NOMO-1 (cell line): Measurements from ENCODE around the gene ASB14.

Experiments used
- DNase-seq, 2 experiments: peaks; one replicate each; lab custom pipeline; 2025; ENCODE audit not compliant: unreplicated experiment in 2 of 2; lab: John Stamatoyannopoulos, UW

The ASB14 gene

DNA sequence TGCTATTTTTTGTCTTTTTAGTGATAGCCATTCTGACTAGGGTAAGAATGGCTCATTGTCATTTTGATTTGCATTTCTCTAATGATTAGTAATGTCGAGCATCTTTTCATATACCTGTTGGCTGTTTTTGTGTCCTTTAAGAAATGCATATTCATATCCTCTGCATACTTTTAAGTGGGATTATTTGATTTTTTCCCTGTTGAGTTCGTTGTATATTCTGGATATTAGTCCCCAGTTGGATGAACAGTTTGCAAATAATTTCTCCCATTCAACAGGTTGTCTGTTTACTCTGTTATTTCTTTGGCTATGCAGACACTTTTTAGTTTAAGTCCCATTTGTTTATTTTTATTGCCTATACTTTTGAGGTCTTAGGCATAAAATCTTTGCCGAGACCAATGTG is 30.6 kb downstream of the ASB14 start:
- no peak for DNase-seq

DNA sequence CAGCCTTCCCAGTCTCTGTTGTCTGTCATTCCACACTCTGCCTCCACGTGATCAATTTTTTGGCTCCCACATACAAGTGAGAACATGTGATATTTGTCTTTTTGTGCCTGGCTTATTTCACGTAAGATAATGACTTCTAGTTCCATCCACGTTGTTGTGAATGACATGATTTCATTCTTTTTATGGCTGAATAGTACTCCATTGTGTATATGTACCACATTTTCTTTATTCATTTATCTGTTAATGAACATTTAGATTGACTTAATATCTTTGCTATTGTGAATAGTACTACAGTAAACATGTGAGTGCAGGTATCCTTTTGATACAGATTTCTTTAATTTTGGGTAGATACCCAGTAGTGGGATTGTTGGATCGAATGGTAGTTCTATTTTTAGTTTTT is 31.4 kb downstream of the ASB14 start:
- DNase-seq, result no peak

DNA sequence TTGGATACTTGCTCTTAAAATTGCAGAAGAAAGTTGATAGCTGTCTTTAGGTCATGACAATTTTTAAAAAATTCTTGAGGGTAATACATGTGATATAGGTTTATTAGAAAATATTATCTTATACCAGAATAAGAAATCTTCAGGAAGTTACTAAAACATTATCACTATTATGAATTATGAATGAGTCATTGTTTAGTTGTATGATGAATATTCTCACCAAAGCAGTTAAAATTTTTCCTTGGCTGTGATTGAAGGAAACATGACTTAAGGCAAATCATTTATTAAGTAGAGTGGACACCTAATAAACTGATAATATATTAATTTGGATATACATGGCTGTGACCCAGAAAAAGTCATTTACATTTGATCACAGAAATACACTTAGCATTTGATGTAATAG is 34.8 kb downstream of the ASB14 start:
- DNase-seq, result no peak

DNA sequence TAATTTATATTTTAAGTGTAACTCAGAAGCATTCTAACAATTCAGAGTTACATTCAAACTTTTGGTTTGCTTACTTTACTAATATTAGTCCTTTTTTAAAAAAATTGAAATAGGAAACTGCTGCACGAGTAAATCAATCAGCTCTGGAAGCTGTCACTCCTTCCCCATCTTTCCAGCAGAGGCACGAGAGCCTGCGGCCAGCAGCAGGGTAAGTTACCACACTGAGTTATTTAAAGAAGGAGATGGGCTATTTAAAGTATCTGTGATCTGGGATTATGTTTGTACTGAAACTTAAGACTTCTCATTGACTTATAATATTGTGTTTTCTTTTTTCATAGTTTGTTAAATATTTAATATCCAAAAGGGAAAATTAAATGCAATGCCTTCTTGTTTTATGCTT is 35.6 kb downstream of the ASB14 start:
- no peak for DNase-seq

DNA sequence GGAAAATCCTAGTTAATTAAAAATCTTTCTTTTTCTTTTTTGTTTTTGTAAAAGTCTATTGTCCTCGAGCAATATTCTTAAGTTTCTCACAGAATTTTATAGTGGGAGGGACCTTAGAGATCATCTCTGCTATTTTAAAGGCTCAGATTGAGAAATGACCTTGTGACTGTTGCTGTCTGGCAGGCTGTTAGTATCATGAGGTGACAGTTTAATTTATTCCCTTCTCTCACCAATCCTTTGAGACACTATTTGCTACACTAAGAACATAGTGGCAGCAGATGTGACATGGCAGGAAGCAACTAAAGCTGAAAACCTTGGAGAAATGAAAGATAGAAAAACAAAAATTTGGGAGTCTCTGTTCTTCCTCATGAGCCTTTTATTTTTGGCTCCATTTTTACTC is 40.1 kb downstream of the ASB14 start:
- no peak for DNase-seq

DNA sequence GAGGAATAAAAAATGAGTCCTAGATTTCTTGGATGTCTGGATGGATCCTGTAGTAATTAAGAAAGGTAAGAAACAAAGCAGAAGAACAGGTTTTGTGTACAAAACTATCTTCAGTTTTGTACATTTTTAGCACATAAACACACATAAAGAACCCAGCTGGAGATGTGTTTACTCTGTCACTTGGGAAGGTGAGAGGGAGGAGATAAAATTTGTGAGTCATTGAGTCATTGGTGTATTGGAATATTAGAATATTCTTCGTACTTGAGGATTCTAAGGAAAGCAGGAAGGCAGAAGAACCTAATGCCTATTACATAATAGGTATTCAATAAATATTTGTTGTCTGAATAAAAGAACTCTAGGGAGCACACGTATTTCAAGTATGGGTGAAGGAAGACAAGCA is 47.5 kb downstream of the ASB14 start:
- no peak for DNase-seq

DNA sequence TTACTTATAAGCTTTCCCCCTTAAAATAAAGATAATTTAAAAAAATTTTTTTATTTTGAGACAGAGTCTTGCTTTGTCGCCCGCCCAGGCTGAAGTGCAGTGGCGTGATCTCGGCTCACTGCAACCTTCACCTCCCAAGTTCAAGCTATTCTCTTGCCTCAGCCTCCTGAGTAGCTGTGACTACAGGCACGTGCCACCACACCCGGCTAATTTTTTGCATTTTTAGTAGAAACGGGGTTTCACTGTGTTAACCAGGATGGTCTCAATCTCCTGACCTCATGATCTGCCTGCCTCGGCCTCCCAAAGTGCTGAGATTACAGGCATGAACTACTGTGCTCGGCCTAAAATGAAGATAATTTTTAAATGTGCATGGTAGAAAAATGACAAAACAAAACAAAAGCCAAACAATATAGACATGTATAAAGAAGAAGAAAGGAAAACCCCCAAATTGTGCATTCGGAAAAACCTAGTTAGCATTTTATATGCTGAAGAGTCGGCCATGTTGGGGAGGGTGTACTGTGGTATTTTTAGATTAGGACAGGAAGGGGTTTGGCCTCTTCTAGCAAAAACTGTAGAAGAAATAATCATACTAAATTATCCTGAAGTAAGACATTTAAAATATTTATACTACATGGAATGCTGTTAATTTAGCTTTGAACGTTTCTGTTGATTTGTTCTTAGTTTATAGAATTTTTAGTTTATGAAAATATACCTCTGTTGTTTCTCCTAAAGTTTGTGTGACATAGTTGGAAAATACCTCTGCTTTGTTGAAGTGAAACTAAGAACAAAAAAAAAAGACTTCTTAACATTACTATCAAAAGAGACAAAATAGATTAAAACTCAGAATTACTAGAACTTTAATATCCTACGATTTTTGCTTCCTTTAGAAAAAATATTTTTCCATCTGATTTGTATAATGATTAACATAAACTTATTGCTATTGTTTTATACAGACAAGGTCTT is 57.6 kb downstream of the ASB14 start:
- peak; percentile 11 to 37 for DNase-seq

DNA sequence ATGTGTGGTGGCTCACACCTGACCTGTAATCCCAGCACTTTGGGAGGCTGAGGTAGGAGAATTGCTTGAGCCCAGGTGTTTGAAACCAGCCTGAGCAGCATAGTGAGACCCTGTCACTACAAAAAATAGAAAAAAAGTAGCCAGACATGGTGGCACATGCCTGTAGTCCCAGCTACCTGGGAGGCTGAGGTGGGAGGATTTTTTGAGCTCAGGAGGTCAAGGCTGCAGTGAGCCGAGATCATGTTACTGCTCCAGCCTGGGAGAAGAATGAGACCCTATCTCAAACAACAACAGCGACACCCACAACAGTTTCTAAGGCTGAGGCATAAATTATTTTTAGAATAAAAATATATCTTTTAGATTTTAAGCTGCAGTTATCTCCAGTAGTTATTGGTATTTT is 58.7 kb downstream of the ASB14 start:
- DNase-seq, result no peak

DNA sequence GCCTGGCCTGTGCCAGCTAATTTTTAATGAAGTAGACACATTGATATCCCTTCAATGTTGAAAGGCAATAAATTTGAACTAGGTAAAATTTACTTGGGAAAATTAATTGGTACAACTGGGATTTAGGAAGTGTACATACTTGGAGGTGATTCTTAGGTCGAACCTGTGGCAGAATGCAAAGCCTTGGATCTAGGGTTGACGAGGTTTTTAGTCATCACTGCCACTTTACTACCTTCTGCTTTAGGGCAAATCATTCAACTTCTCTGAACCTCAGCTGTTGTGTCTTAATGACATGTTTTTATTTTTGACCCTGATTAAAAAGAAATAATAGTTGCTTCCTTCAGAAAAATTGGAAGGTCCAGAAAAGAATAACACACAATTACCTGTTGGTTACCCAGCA is 62.5 kb downstream of the ASB14 start:
- no peak for DNase-seq

DNA sequence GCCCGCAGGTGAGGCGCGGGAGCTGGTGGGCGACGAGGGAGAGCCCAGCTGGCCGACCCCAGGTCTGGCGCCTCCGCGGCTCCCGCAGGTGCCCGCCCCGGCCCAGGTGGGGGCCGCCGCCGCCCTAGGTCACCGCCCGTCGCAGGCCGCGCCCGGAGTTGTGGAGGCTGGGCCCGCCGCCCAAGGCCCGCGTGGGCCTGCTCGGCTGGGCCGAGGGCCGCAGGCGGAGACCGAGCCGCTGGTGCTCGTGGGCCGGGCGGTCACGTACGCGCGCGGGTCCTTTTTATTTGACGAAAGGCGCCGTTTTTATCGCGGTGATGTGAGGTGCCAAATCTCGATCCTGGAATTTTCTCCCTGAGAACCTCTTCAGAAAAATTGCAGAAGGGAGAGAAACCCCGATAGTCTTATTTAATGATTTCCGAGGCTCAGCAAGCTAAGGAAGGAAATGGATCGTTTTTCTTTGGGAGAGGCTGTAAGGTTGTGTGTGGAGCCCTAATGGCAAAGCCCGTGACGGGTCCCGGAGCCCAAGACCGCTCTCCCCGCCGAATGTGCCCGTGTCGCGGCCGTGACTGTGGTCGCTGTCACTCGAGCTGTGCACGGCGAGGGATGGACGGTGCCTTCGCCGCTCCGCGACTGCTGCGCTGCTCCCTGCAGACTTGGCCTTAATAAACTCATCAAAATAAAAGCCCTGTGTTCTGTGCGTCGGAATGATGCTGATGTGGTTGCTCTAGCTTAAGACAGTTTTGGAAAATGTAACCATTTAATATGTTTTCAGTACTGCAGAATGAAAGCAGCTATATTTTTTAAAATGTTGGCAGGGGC is 64.3 kb downstream of the ASB14 start:
- DNase-seq, result peak; percentile 38 to 59

DNA sequence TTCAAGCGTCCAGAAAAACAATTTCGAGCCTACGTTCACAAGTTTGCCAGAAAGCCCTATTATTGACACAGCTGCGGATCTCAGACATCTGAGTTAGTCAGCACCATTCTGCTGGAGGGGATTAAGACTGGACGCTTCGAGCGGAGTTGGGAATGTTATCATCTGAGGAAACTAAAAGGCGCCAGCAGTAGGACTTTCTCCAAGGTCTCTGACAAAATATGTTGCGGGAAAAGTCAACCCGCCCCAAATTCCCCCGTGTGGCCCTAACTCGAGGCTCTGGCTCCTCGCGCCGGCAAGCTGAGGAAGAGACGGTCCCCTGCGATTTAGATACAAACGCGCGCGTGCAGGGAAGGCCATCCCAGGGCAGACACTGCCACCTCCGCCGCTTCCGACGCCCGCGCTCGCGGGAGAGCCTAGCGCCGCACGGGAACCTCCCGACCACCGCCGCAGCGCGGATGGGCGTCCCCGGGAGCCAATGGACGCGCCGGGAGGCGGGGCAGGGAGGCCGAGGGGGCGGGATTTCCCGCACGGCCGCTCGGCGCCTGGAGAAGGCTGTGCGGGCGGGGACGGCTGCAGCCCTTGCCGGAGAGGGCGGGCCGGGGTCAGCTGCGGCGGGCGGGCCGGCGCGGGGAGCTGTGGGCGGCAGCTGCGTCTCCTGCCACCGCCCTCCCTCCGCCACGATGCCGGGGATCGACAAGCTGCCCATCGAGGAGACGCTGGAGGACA is 65.1 kb downstream of the ASB14 start, which contains the start of gene APPL1:
Gene APPL1 (plus strand): TSS at position 526 of the 726 bp plus-strand sequence. CDS start 155 bp downstream, at position 681.
- DNase-seq, result peak; percentile 86 to 95

DNA sequence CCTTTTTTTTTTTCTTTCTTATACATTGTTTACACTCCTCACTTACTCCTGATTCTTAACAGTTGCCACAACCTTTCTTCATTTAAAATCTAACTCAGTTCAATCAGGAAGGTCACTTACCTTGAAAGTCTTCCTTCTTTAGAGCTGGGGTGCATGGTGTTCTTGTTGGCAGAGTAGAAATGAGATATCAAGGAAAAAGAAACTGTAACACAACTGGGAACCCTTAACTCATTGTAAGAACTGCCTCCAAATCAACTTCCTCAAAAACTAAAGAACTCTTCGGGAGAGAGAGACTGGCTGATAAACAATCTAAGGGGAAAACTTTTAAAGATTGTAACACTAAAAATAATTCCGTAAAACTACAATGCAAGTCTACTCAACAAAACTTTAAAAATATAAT is 66.3 kb downstream of the ASB14 start:
- peak in 1 of 2 experiments; percentile 46 for DNase-seq

DNA sequence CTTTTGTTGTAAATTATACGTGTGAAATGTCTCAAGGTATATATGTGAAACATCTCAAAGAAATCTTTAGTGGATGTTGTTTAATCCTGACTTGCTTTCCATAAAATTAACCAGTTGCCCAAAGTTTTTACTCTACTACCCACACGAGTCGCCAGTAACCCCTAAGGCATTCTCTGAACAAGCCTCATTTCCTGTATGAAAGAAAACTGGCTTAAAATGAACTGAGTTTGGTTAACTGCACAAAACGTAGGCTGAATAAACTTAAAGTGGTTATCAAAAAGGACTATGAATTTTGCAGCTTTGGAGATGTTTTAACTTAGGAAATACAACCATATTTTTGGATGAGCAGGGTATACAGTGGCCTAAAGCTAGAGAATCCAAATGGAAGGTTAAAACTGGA is 67.6 kb downstream of the ASB14 start:
- no peak for DNase-seq

DNA sequence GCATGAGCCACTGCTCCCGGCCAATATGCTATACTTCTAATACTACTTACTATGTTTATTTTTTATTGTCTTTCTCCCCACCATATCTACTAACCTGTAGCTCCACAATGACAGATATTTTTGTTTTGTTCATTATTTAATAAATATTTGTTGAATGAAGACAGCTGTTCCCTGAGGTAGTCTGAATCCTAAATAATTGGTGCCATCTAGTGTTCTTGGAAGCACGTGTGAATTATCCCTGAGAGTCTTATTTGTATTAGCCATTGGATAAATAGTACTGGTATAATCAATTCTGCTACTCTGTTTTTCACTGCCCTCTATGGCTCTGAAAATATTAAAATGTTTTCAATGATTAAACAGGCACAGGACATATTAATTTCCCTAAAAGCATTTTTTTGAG is 70.6 kb downstream of the ASB14 start:
- no peak for DNase-seq
